Spleen (tissue), 7 donors: ENCODE results near the gene RNF212.

Experiments
- POLR2AphosphoS5 ChIP-seq, 3 donors: sonication (generic); formaldehyde crosslinking; IDR thresholded peaks; one replicate each; pipeline ENCODE4 v1.5.1; 2017; ENCODE audit warnings: antibody characterized with exemption in 3 of 3
- TF ChIP-seq, protein P1 (sequence below), 11 experiments: fragments of 200-600 bp in 7 of 11; fragments of 450-650 bp in 4 of 11; sonication (generic) in 4 of 11; IDR thresholded peaks in 8 of 11; conservative IDR thresholded peaks in 3 of 11; 1 replicate in 7 of 11; 2 replicates in 4 of 11; pipeline versions ENCODE4 v1.4.0 to v1.8.0; 2016 to 2021; ENCODE audit warnings: antibody characterized with exemption in 11 of 11, inconsistent platforms in 4 of 11, mild to moderate bottlenecking in 1 of 11
- donor health status: DM: no; HTN: no; CAD: no; lungs with moderate emphysema.
- donor health status: DM: no; HTN: no; CAD: no.
- donor health status: DM: no; HTN: no; CAD: no.

DNA sequence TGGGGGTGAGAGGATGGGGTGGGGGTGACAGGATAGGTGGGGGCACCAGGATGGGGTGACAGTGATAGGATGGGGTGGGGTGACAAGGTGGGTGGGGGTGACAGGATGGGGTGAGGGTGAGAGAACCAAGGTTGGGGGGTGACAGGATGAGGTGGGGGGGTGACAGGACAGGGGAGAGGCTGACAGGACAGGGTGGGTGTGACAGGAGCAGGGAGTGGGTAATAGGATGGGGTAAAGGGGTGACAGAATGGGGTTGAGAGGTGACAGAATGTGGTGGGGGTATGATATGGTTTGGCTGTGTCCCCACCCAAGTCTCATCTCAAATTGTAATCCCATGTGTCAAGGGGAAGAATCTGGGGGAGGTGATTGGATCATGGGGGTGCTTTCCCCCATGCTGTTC is 26.0 kb downstream of the RNF212 start:
- TF ChIP-seq, protein P1, sequence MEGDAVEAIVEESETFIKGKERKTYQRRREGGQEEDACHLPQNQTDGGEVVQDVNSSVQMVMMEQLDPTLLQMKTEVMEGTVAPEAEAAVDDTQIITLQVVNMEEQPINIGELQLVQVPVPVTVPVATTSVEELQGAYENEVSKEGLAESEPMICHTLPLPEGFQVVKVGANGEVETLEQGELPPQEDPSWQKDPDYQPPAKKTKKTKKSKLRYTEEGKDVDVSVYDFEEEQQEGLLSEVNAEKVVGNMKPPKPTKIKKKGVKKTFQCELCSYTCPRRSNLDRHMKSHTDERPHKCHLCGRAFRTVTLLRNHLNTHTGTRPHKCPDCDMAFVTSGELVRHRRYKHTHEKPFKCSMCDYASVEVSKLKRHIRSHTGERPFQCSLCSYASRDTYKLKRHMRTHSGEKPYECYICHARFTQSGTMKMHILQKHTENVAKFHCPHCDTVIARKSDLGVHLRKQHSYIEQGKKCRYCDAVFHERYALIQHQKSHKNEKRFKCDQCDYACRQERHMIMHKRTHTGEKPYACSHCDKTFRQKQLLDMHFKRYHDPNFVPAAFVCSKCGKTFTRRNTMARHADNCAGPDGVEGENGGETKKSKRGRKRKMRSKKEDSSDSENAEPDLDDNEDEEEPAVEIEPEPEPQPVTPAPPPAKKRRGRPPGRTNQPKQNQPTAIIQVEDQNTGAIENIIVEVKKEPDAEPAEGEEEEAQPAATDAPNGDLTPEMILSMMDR (IDR thresholded peaks at IDR 0.05 in 8 of 11, conservative IDR thresholded peaks at IDR 0.05 in 3 of 11) = no peak
- no peak for TF ChIP-seq POLR2AphosphoS5 (IDR thresholded peaks at IDR 0.05)
